Measurements from ENCODE around the gene PANK1. TPM values are rescaled to one million over a fixed set of nuclear protein-coding genes. Genes with fewer than 3 reads are reported as not detected.

The PANK1 gene
- polyA plus RNA-seq, 1 of the 3 experiments (the other 2 are of a cell fraction): 4.2 TPM

DNA sequence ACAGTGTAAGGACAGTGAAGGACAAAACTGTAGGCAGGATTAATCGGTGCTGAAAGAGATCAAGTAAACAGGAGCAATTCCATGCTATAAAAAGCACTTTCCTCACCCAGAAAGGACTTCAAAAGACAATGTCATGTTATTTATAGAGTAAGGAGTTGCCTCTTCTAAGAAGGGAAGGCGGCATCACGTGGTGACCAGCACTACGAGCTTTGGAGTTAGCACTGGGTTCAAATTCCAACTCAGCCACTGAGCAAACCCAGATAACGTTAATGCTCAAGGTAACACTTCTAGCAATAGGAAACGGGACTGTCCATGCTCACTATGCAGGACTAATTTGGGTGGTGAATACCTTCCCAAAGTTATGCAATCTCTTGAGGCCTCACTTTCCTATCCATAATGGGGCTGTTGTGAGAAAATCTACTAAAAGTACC lies 715 bp upstream of the PANK1 start:
- Histone ChIP-seq H3K4me2 (peak overlapping the region; percentile 95), H4K20me1 (ENCODE audit: insufficient read depth) (0 out of 2 replicates have a peak, but pooled peaks cover 5% of the 10 kb centered on the region), H3K4me3 (ENCODE audit: low read depth in 2 of 2, low read length in 1 of 2) (peak overlapping the region; percentile 75 to 88), H3F3A (replicated peaks; ENCODE audit: insufficient read depth) (peaks cover 5% of the 10 kb centered on the region), H3K9me2 (no peaks in the 10 kb centered on the region), H2AFZ (ENCODE audit: low read depth) (peak overlapping the region; percentile 95), H3K27ac (ENCODE audit: low read depth in 2 of 2, low read length in 1 of 2) (peak overlapping the region; percentile 71 to 94; a peak in 3 of 4 replicates), H3K79me2 (ENCODE audit: insufficient read depth) (peaks cover 28% of the 10 kb centered on the region), H3K36me3 (replicated peaks in 1 of 2; ENCODE audit: control insufficient read depth in 1 of 2, insufficient read depth in 2 of 2, low read length in 1 of 2) (peaks cover 0 to 7% of the 10 kb centered on the region in 2 experiments), H3K4me1 (ENCODE audit: control insufficient read depth in 1 of 2, insufficient read depth in 2 of 2, low read depth in 1 of 2, low read length in 1 of 2) (peaks cover 16 to 24% of the 10 kb centered on the region in 2 experiments; a peak in 3 of 4 replicates), H3K27me3 (ENCODE audit: insufficient read depth) (no peaks in the 10 kb centered on the region), H3K9ac (peak overlapping the region; percentile 79; the same call in 1 of the 2 replicates), H3K9me3 (no peaks in the 10 kb centered on the region)
- TF ChIP-seq, protein P1, sequence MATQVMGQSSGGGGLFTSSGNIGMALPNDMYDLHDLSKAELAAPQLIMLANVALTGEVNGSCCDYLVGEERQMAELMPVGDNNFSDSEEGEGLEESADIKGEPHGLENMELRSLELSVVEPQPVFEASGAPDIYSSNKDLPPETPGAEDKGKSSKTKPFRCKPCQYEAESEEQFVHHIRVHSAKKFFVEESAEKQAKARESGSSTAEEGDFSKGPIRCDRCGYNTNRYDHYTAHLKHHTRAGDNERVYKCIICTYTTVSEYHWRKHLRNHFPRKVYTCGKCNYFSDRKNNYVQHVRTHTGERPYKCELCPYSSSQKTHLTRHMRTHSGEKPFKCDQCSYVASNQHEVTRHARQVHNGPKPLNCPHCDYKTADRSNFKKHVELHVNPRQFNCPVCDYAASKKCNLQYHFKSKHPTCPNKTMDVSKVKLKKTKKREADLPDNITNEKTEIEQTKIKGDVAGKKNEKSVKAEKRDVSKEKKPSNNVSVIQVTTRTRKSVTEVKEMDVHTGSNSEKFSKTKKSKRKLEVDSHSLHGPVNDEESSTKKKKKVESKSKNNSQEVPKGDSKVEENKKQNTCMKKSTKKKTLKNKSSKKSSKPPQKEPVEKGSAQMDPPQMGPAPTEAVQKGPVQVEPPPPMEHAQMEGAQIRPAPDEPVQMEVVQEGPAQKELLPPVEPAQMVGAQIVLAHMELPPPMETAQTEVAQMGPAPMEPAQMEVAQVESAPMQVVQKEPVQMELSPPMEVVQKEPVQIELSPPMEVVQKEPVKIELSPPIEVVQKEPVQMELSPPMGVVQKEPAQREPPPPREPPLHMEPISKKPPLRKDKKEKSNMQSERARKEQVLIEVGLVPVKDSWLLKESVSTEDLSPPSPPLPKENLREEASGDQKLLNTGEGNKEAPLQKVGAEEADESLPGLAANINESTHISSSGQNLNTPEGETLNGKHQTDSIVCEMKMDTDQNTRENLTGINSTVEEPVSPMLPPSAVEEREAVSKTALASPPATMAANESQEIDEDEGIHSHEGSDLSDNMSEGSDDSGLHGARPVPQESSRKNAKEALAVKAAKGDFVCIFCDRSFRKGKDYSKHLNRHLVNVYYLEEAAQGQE (IDR thresholded peaks at IDR 0.05; ENCODE audit: low read depth, low read length): no peak
- TF ChIP-seq GABPA (IDR thresholded peaks at IDR 0.05; ENCODE audit: low read depth): no peak
- TF ChIP-seq NFIC (IDR thresholded peaks at IDR 0.05; ENCODE audit: borderline replicate concordance): no peak
- TF ChIP-seq MEF2A (IDR thresholded peaks at IDR 0.05; ENCODE audit: borderline replicate concordance, low read depth): no peak
- TF ChIP-seq FOSL2 (IDR thresholded peaks at IDR 0.05; ENCODE audit: borderline replicate concordance, low read depth): no peak
- no peak for TF ChIP-seq FOXM1 (IDR thresholded peaks at IDR 0.05; ENCODE audit: low read depth)
- TF ChIP-seq RAD21 (IDR thresholded peaks at IDR 0.05; ENCODE audit: low read length): no peak
- no peak for TF ChIP-seq JUND (IDR thresholded peaks at IDR 0.05)
- DNase-seq: no peak
- 69% methylated on average over 6 of the region's 6 CpGs for WGBS (ENCODE audit: low lambda C conversion rate)
- POLR2A ChIA-PET: no interaction called here
- CTCF ChIA-PET: interaction anchor here (0.8 kb wide), 1 partner anchor 55 kb away, joined by 3 read pairs; the partner anchor contains the start of gene KIF20B

- DNase-seq: no peak
Measured at GRCh38 chr10:89644691-89644966, 413 bp downstream of the PANK1 start.

More at GRCh38 chr10:89644691-89644966, 413 bp downstream of the PANK1 start:
- TF ChIP-seq MAX (IDR thresholded peaks at IDR 0.05; ENCODE audit: low read depth): no peak
- TF ChIP-seq YY1 (IDR thresholded peaks at IDR 0.05; ENCODE audit: low read depth): no peak
- no peak for TF ChIP-seq TAF1 (IDR thresholded peaks at IDR 0.05; ENCODE audit: borderline replicate concordance, low read depth, low read length)
- TF ChIP-seq NFIC (IDR thresholded peaks at IDR 0.05; ENCODE audit: borderline replicate concordance): no peak
- peak overlapping the region; percentile 71 to 94 for H3K27ac ChIP-seq (ENCODE audit: low read depth in 2 of 2, low read length in 1 of 2)
- H3K36me3 ChIP-seq (replicated peaks in 1 of 2; ENCODE audit: control insufficient read depth in 1 of 2, insufficient read depth in 2 of 2, low read length in 1 of 2): peaks cover 0 to 7% of the 10 kb centered on the region in 2 experiments
- H2AFZ ChIP-seq (ENCODE audit: low read depth): peak overlapping the region; percentile 95
- peak overlapping the region; percentile 95 for H3K4me2 ChIP-seq
- H3K4me1 ChIP-seq (ENCODE audit: control insufficient read depth in 1 of 2, insufficient read depth in 2 of 2, low read depth in 1 of 2, low read length in 1 of 2): peaks cover 16 to 24% of the 10 kb centered on the region in 2 experiments; a peak in 3 of 4 replicates
- WGBS (ENCODE audit: low lambda C conversion rate): 1% methylated on average over 18 of the region's 35 CpGs
- peaks cover 5% of the 10 kb centered on the region for H3F3A ChIP-seq (replicated peaks; ENCODE audit: insufficient read depth)
- peaks cover 39% of the 10 kb centered on the region for H3K79me2 ChIP-seq (ENCODE audit: insufficient read depth)
- no peaks in the 10 kb centered on the region for H3K9me3 ChIP-seq
- ChIA-PET POLR2A (interaction anchor here (1.3 to 1.6 kb wide), 2 partner anchors 9 to 57 kb away, joined by 4 to 7 read pairs; partner anchors contain the start of gene KIF20B), CTCF (interaction anchor here (1.3 to 1.8 kb wide), 3 partner anchors 47 to 62 kb away, joined by 3 to 5 read pairs (median 4); no protein-coding TSS in a partner anchor)
- peak overlapping the region; percentile 75 to 88 for H3K4me3 ChIP-seq (ENCODE audit: low read depth in 2 of 2, low read length in 1 of 2)
- no peaks in the 10 kb centered on the region for H3K27me3 ChIP-seq (ENCODE audit: insufficient read depth)
- no peaks in the 10 kb centered on the region for H3K9me2 ChIP-seq
- H3K9ac ChIP-seq: peak overlapping the region; percentile 79
- 0 out of 2 replicates have a peak, but pooled peaks cover 5% of the 10 kb centered on the region for H4K20me1 ChIP-seq (ENCODE audit: insufficient read depth)
